COR-L47 (cell line): Measurements from ENCODE around the gene TCEAL6.
"Not testable (repeated sequence)": the region's sequence is repeated elsewhere in the genome, so short reads cannot be mapped to it uniquely, and the experiment has no call there.

Experiments used
- DNase-seq: peaks from one replicate; lab custom pipeline; 2025; lab: John Stamatoyannopoulos, UW

TCEAL6 gene

GRCh38 chrX:102142274-102142673 is at the start of gene TCEAL6:
TSS of gene TCEAL6 (minus strand) at chrX:102142481.
- DNase-seq: not testable (repeated sequence)

GRCh38 chrX:102185967-102186720 is 43.9 kb upstream of the TCEAL6 start:
- no peak for DNase-seq

- peak; percentile 38 for DNase-seq
Measured at GRCh38 chrX:102155806-102156179, 13.5 kb upstream of the TCEAL6 start, which contains the start of gene BEX5. TSS of gene BEX5 (minus strand) at chrX:102155977. CDS start at chrX:102154265, 1,712 bp downstream.

GRCh38 chrX:102154900-102155805 is 12.9 kb upstream of the TCEAL6 start:
- no peak for DNase-seq

- peak; percentile 38 for DNase-seq
Measured at GRCh38 chrX:102154218-102154860, 12.1 kb upstream of the TCEAL6 start.

- not testable (repeated sequence) for DNase-seq
Measured at GRCh38 chrX:102141631-102142030, 650 bp downstream of the TCEAL6 start.

- DNase-seq: not testable (repeated sequence)
Measured at GRCh38 chrX:102140876-102141275, 1.4 kb downstream of the TCEAL6 start.

GRCh38 chrX:102138064-102138463 is 4.2 kb downstream of the TCEAL6 start:
- no peak for DNase-seq

- peak; percentile 14 for DNase-seq
Measured at GRCh38 chrX:102129473-102129872, 12.8 kb downstream of the TCEAL6 start.

GRCh38 chrX:102126863-102127262 is 15.4 kb downstream of the TCEAL6 start:
- DNase-seq: no peak

- DNase-seq: not testable (repeated sequence)
Measured at GRCh38 chrX:102126080-102126818, 16.0 kb downstream of the TCEAL6 start.

- DNase-seq: peak; percentile 10
Measured at GRCh38 chrX:102125436-102125835, 16.8 kb downstream of the TCEAL6 start, which contains the start of gene TCEAL2. TSS of gene TCEAL2 (plus strand) at chrX:102125679. CDS start at chrX:102126831, 1,152 bp downstream.

- DNase-seq: not testable (repeated sequence)
Measured at GRCh38 chrX:102125014-102125413, 17.3 kb downstream of the TCEAL6 start.

GRCh38 chrX:102115748-102116147 is 26.5 kb downstream of the TCEAL6 start:
- no peak for DNase-seq

- no peak for DNase-seq
Measured at GRCh38 chrX:102113367-102113766, 28.9 kb downstream of the TCEAL6 start.
